ENCODE results near the gene STIM2. TPM values are rescaled to one million over a fixed set of nuclear protein-coding genes. Genes with fewer than 3 reads are reported as not detected.

Gene STIM2
- total and polyA plus RNA-seq, 2 donors (not counting 3 experiments of a cell fraction or from before 2014, with no cell fraction given), result 21.0 to 21.2 TPM

DNA sequence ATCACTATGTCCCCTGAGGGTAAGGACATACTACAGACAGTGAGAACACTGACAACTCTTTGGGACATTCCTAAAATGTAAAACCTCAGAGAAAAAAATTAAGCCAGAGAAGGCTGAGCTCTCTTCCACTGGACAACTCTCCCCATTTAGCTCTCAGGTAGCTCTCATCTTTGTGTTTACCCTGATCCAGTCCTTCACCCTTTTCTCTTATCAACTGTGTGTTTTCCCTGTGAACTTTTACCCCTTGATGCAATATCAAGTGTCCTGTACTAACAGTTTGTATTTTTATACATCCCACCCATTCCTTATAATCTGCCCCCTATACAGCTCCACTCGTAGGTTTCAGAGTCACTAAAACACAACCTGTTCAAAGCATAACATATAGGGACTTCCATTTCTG is 182.6 kb downstream of the STIM2 start:
- H3K4me2 ChIP-seq (ENCODE audit: insufficient read depth, low read length), result no peak overlapping the region
- H2AFZ ChIP-seq (ENCODE audit: low read depth, low read length), result no peak overlapping the region
- H3K36me3 ChIP-seq (ENCODE audit: control insufficient read depth in 2 of 2, extremely low read depth in 1 of 2, insufficient read depth in 2 of 2, low read length in 2 of 2), result no peaks in the 10 kb centered on the region
- H3K9ac ChIP-seq (replicated peaks; ENCODE audit: extremely low read depth, insufficient read depth, low read length), result no peak overlapping the region
- H3K4me1 ChIP-seq (ENCODE audit: control insufficient read depth, extremely low read depth, insufficient read depth, low read length), result no peaks in the 10 kb centered on the region
- dilution Hi-C loops (cut with MboI; ENCODE audit: extremely low pct_ligation_motif_present, low sequenced_read_pairs) (no loop called here), intact Hi-C loops (cut with micrococcal nuclease) (no loop called here)
- TF ChIP-seq MYC (IDR thresholded peaks at IDR 0.05; ENCODE audit: low read depth, low read length), result no peak
- no peak for TF ChIP-seq GATA2 (IDR thresholded peaks at IDR 0.05; ENCODE audit: insufficient read depth, insufficient read length, low read depth, low read length)
- H3K9me3 ChIP-seq (replicated peaks; ENCODE audit: control insufficient read depth, insufficient read depth, low read length), result no peaks in the 10 kb centered on the region
- H3K27ac ChIP-seq (ENCODE audit: insufficient read depth, low read depth, low read length), result no peak overlapping the region
- no peaks in the 10 kb centered on the region for H3K9me1 ChIP-seq (replicated peaks; ENCODE audit: control insufficient read depth, extremely low read depth, insufficient read depth, low read length)
- H3K4me3 ChIP-seq (replicated peaks in 1 of 3; ENCODE audit: insufficient read depth in 1 of 3, low read depth in 1 of 3, low read length in 3 of 3), result no peak overlapping the region
- H3K27me3 ChIP-seq (ENCODE audit: control insufficient read depth in 2 of 2, insufficient read depth in 2 of 2, low read length in 2 of 2), result peaks cover 4 to 10% of the 10 kb centered on the region in 2 experiments
- BruUV-seq (replicated peaks), result no TSS peak
- no peaks in the 10 kb centered on the region for H4K20me1 ChIP-seq (replicated peaks; ENCODE audit: control insufficient read depth, extremely low read depth, insufficient read depth, low read length)
- DNase-seq (ENCODE audit: low read depth, low spot score) (no peak), FAIRE-seq (no peak)
- ChIA-PET CTCF (no interaction called here), POLR2A (no interaction called here)
- H3K79me2 ChIP-seq (ENCODE audit: control insufficient read depth, insufficient read depth, low read length), result no peaks in the 10 kb centered on the region

DNA sequence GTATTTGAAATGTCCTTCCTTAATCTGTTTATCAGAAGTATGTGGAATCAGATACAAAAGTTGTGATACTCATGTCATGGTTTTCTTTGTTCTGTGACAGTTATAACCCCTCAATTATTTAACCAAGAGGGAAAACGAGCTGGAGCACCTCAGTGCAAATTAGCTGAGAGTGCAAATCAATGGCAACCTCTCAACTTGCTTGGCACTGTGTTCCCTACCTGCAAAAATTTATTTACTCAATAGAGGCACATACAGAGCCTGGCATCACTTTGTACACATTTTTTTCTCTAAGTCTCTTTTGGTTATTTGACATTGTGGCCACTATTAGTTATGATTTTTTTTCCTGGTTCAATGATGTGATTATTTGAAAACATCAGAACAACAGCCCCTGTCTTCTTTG is 186.2 kb downstream of the STIM2 start:
- Histone ChIP-seq H3K9ac (replicated peaks; ENCODE audit: extremely low read depth, insufficient read depth, low read length) (no peak overlapping the region), H3K27me3 (ENCODE audit: control insufficient read depth in 2 of 2, insufficient read depth in 2 of 2, low read length in 2 of 2) (peaks cover 4 to 10% of the 10 kb centered on the region in 2 experiments), H3K4me2 (ENCODE audit: insufficient read depth, low read length) (no peak overlapping the region), H3K4me3 (replicated peaks in 1 of 3; ENCODE audit: insufficient read depth in 1 of 3, low read depth in 1 of 3, low read length in 3 of 3) (no peak overlapping the region), H3K9me1 (replicated peaks; ENCODE audit: control insufficient read depth, extremely low read depth, insufficient read depth, low read length) (no peaks in the 10 kb centered on the region), H3K36me3 (ENCODE audit: control insufficient read depth in 2 of 2, extremely low read depth in 1 of 2, insufficient read depth in 2 of 2, low read length in 2 of 2) (no peaks in the 10 kb centered on the region), H2AFZ (ENCODE audit: low read depth, low read length) (no peak overlapping the region), H4K20me1 (replicated peaks; ENCODE audit: control insufficient read depth, extremely low read depth, insufficient read depth, low read length) (no peaks in the 10 kb centered on the region), H3K9me3 (replicated peaks; ENCODE audit: control insufficient read depth, insufficient read depth, low read length) (no peaks in the 10 kb centered on the region), H3K79me2 (ENCODE audit: control insufficient read depth, insufficient read depth, low read length) (no peaks in the 10 kb centered on the region), H3K4me1 (ENCODE audit: control insufficient read depth, extremely low read depth, insufficient read depth, low read length) (no peaks in the 10 kb centered on the region), H3K27ac (ENCODE audit: insufficient read depth, low read depth, low read length) (no peak overlapping the region)
- FAIRE-seq, result no peak
- no peak for DNase-seq (ENCODE audit: low read depth, low spot score)
- ChIA-PET POLR2A (no interaction called here), CTCF (interaction anchor here (1.3 kb wide), 1 partner anchor 9 kb away, joined by 4 read pairs; no protein-coding TSS in a partner anchor)
- intact Hi-C loops (cut with micrococcal nuclease) (no loop called here), dilution Hi-C loops (cut with MboI; ENCODE audit: extremely low pct_ligation_motif_present, low sequenced_read_pairs) (no loop called here)
- TF ChIP-seq, protein P1, sequence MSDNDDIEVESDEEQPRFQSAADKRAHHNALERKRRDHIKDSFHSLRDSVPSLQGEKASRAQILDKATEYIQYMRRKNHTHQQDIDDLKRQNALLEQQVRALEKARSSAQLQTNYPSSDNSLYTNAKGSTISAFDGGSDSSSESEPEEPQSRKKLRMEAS (IDR thresholded peaks at IDR 0.05; ENCODE audit: insufficient read depth, insufficient read length), result no peak
- no peak for TF ChIP-seq POLR2AphosphoS5 (IDR thresholded peaks at IDR 0.05; ENCODE audit: insufficient read depth, low read depth, low read length)
- TF ChIP-seq EZH2 (IDR thresholded peaks at IDR 0.05; ENCODE audit: borderline replicate concordance, low read depth, low read length, severe bottlenecking), result no peak
- no peak for TF ChIP-seq JUN (IDR thresholded peaks at IDR 0.05; ENCODE audit: borderline replicate concordance, insufficient read depth, insufficient read length, low read depth)
- no peak for TF ChIP-seq GATA2 (IDR thresholded peaks at IDR 0.05; ENCODE audit: insufficient read depth, insufficient read length, low read depth, low read length)
- TF ChIP-seq MYC (IDR thresholded peaks at IDR 0.05; ENCODE audit: low read depth, low read length), result no peak
- TF ChIP-seq POLR2A (IDR thresholded peaks at IDR 0.05; ENCODE audit: low read depth, low read length), result no peak
- TF ChIP-seq FOS (IDR thresholded peaks at IDR 0.05; ENCODE audit: borderline replicate concordance, insufficient read depth, low read length), result no peak
- TF ChIP-seq, protein P2, sequence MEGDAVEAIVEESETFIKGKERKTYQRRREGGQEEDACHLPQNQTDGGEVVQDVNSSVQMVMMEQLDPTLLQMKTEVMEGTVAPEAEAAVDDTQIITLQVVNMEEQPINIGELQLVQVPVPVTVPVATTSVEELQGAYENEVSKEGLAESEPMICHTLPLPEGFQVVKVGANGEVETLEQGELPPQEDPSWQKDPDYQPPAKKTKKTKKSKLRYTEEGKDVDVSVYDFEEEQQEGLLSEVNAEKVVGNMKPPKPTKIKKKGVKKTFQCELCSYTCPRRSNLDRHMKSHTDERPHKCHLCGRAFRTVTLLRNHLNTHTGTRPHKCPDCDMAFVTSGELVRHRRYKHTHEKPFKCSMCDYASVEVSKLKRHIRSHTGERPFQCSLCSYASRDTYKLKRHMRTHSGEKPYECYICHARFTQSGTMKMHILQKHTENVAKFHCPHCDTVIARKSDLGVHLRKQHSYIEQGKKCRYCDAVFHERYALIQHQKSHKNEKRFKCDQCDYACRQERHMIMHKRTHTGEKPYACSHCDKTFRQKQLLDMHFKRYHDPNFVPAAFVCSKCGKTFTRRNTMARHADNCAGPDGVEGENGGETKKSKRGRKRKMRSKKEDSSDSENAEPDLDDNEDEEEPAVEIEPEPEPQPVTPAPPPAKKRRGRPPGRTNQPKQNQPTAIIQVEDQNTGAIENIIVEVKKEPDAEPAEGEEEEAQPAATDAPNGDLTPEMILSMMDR (IDR thresholded peaks at IDR 0.05; ENCODE audit: extremely low read depth in 1 of 2, insufficient read depth in 1 of 2, low read depth in 1 of 2, low read length in 2 of 2), result no peak
- BruUV-seq (replicated peaks), result no TSS peak

Data from endothelial cell of umbilical vein (primary cell).